ENCODE measurements around the gene NPAS3. TPM values are rescaled to one million over a fixed set of nuclear protein-coding genes. Genes with fewer than 3 reads are reported as not detected.
A peak's percentile ranks its signal among the peaks of the same experiment; 100 is the strongest.

Gene NPAS3
- total RNA-seq, 1 experiment from 2014 or later: not detected

DNA sequence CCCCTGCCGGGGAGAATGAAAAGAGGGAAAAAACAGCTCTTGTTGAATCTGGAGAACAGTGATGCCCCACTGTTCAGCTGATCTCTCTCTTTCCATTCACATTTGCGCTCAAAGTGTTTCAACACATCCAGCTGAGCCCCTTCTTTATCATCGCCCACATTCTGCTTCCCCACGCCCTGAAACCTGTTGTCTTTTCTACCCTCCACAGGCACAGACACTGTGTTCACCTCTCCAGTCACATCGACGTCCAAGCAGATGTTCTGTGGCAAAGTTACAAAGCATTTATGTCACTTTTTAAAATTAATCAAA lies 673.5 kb downstream of the NPAS3 start:
- BruUV-seq (replicated peaks): no TSS peak
- CTCF ChIA-PET: no interaction called here

GRCh38 chr14:33617154-33617553 lies 678.5 kb downstream of the NPAS3 start:
- Histone ChIP-seq H3K9me3 (ENCODE audit: insufficient read depth, low read depth) (no peaks in the 10 kb centered on the region), H3K4me3 (no peak overlapping the region; the same call in 1 of the 2 replicates), H3K27ac (0 out of 2 replicates have a peak overlapping the region, but pooled peaks have one; percentile 12), H3K36me3 (ENCODE audit: low read depth) (no peaks in the 10 kb centered on the region), H3K79me2 (ENCODE audit: low read depth) (no peaks in the 10 kb centered on the region), H3F3A (ENCODE audit: insufficient read depth, low read depth) (peaks cover 14% of the 10 kb centered on the region), H4K20me1 (ENCODE audit: insufficient read depth) (no peaks in the 10 kb centered on the region), H3K4me1 (replicated peaks; ENCODE audit: insufficient read depth) (peaks cover 18% of the 10 kb centered on the region), H2AFZ (no peak overlapping the region; the same call in 1 of the 2 replicates), H3K4me2 (peak overlapping the region; percentile 46), H3K9me2 (ENCODE audit: insufficient read depth) (no peaks in the 10 kb centered on the region), H3K27me3 (ENCODE audit: insufficient read depth, low read depth) (no peaks in the 10 kb centered on the region)
- TF ChIP-seq CTCF (conservative IDR thresholded peaks at IDR 0.05): no peak
- no peak for TF ChIP-seq EZH2 (IDR thresholded peaks at IDR 0.05; ENCODE audit: low read depth)
- DNase-seq: peak; percentile 11 to 81
- intact Hi-C loops (cut with micrococcal nuclease; ENCODE audit: unreplicated experiment): no loop called here
- no TSS peak for BruUV-seq (replicated peaks)
- ChIA-PET CTCF (no interaction called here), POLR2A (ENCODE audit: unreplicated experiment) (interaction anchor here (0.6 kb wide), 1 partner anchor 15 kb away, joined by 4 read pairs; no protein-coding TSS in a partner anchor)

More for the DNA sequence above, 673.5 kb downstream of the NPAS3 start:
- H3K27me3 ChIP-seq (ENCODE audit: insufficient read depth, low read depth): no peaks in the 10 kb centered on the region
- no peak for DNase-seq
- peaks cover 10% of the 10 kb centered on the region for H3K4me1 ChIP-seq (replicated peaks; ENCODE audit: insufficient read depth)
- H2AFZ ChIP-seq: no peak overlapping the region
- H3K4me3 ChIP-seq: no peak overlapping the region
- no peaks in the 10 kb centered on the region for H3K9me2 ChIP-seq (ENCODE audit: insufficient read depth)
- peaks cover 7% of the 10 kb centered on the region; the same call in 1 of the 2 replicates for H3F3A ChIP-seq (ENCODE audit: insufficient read depth, low read depth)
- H4K20me1 ChIP-seq (ENCODE audit: insufficient read depth): no peaks in the 10 kb centered on the region
- H3K9me3 ChIP-seq (ENCODE audit: insufficient read depth, low read depth): no peaks in the 10 kb centered on the region
- intact Hi-C loops (cut with micrococcal nuclease; ENCODE audit: unreplicated experiment): no loop called here
- H3K79me2 ChIP-seq (ENCODE audit: low read depth): no peaks in the 10 kb centered on the region
- H3K36me3 ChIP-seq (ENCODE audit: low read depth): no peaks in the 10 kb centered on the region
- no peak overlapping the region for H3K4me2 ChIP-seq
- TF ChIP-seq CTCF (conservative IDR thresholded peaks at IDR 0.05) (no peak), EZH2 (IDR thresholded peaks at IDR 0.05; ENCODE audit: low read depth) (no peak)
- H3K27ac ChIP-seq: no peak overlapping the region
- POLR2A ChIA-PET (ENCODE audit: unreplicated experiment): no interaction called here

DNA sequence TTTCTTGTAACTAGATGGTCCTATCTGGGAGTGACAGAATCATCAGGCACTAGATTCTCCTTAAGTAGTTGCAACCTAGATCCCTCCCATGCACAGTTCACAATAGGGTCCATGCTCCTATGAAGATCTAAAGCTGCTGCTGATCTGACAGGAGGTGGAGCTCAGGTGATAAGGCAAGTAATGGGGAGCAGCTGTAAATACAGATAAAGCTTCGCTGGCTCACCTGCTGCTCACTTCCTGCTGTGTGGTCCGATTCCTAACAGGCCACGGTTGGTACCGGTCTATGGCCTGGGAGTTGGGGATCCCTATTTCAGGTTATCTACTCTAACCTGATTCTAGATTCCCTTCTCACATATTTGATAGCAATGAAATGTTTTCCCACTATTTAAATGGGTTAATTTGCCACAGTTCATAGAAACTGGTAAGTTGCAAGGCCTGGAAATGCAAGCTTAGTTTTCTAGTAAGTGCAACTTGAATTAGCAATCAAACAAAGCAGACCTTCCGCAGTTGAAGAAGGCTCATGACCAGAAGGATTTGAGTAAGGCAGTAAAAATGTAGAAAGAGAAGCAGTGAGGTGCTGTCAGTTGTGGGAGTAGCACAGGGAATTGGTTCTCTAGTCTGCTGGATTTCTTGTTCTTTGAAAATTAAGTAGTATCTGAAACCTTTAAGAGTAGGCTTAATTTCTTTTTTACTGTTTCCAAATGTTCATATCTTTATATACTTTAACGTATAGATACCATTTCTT lies 679.9 kb downstream of the NPAS3 start:
- Histone ChIP-seq H2AFZ (no peak overlapping the region), H3K9me3 (ENCODE audit: insufficient read depth, low read depth) (no peaks in the 10 kb centered on the region), H3K4me3 (no peak overlapping the region), H3K79me2 (ENCODE audit: low read depth) (no peaks in the 10 kb centered on the region), H3K27me3 (ENCODE audit: insufficient read depth, low read depth) (no peaks in the 10 kb centered on the region), H3K36me3 (ENCODE audit: low read depth) (no peaks in the 10 kb centered on the region), H3K9me2 (ENCODE audit: insufficient read depth) (no peaks in the 10 kb centered on the region), H3K4me2 (no peak overlapping the region), H3K4me1 (replicated peaks; ENCODE audit: insufficient read depth) (peaks cover 18% of the 10 kb centered on the region), H4K20me1 (ENCODE audit: insufficient read depth) (no peaks in the 10 kb centered on the region), H3K27ac (no peak overlapping the region), H3F3A (ENCODE audit: insufficient read depth, low read depth) (peaks cover 14% of the 10 kb centered on the region)
- intact Hi-C loops (cut with micrococcal nuclease; ENCODE audit: unreplicated experiment): no loop called here
- POLR2A ChIA-PET (ENCODE audit: unreplicated experiment): no interaction called here
- CTCF ChIA-PET: no interaction called here
- no peak for TF ChIP-seq CTCF (conservative IDR thresholded peaks at IDR 0.05)
- no peak for TF ChIP-seq EZH2 (IDR thresholded peaks at IDR 0.05; ENCODE audit: low read depth)
- DNase-seq: no peak
- no TSS peak for BruUV-seq (replicated peaks)
